Measurements from ENCODE around the gene SORBS1. TPM values are rescaled to one million over a fixed set of nuclear protein-coding genes. Genes with fewer than 3 reads are reported as not detected.
A peak's percentile ranks its signal among the peaks of the same experiment; 100 is the strongest.

SORBS1 gene
- total RNA-seq, 4 donors from 2014 or later: 21.5 to 65.8 (median 30.1) TPM

DNA sequence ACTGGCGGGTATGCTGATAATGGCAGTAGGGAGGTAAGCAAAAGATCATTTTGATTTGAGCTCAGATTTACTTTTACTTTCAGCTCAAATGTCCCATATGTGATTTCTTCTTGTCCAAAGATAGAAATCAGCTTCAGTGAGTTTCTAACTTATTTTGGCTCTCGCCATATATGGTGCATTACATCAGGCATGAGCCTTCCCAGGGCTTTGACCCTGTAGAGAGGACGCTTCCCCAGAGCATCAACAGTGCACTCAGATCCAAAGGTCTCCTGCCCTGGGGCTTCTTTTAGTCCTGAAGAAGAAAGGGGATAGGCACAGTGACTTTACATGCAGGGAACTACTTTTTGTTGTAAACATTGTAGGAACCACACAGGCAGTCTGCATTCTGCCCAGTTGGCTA is 141.8 kb downstream of the SORBS1 start:
- no peak for DNase-seq
- H3K36me3 ChIP-seq: no peaks in the 10 kb centered on the region
- no peaks in the 10 kb centered on the region for H3K9me3 ChIP-seq
- H3K27me3 ChIP-seq: no peaks in the 10 kb centered on the region
- WGBS, 2 donors: 82% methylated on average over 3 of the region's 3 CpGs
- H3K27ac ChIP-seq: no peak overlapping the region
- H3K4me1 ChIP-seq: peaks cover 0 to 7% of the 10 kb centered on the region in 2 donors
- H3K4me3 ChIP-seq (replicated peaks in 1 of 3): no peak overlapping the region
- intact Hi-C loops (cut with DNase I): no loop called here
- TF ChIP-seq, protein P1, sequence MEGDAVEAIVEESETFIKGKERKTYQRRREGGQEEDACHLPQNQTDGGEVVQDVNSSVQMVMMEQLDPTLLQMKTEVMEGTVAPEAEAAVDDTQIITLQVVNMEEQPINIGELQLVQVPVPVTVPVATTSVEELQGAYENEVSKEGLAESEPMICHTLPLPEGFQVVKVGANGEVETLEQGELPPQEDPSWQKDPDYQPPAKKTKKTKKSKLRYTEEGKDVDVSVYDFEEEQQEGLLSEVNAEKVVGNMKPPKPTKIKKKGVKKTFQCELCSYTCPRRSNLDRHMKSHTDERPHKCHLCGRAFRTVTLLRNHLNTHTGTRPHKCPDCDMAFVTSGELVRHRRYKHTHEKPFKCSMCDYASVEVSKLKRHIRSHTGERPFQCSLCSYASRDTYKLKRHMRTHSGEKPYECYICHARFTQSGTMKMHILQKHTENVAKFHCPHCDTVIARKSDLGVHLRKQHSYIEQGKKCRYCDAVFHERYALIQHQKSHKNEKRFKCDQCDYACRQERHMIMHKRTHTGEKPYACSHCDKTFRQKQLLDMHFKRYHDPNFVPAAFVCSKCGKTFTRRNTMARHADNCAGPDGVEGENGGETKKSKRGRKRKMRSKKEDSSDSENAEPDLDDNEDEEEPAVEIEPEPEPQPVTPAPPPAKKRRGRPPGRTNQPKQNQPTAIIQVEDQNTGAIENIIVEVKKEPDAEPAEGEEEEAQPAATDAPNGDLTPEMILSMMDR (IDR thresholded peaks at IDR 0.05): no peak
- no peak for TF ChIP-seq POLR2A (IDR thresholded peaks at IDR 0.05)

DNA sequence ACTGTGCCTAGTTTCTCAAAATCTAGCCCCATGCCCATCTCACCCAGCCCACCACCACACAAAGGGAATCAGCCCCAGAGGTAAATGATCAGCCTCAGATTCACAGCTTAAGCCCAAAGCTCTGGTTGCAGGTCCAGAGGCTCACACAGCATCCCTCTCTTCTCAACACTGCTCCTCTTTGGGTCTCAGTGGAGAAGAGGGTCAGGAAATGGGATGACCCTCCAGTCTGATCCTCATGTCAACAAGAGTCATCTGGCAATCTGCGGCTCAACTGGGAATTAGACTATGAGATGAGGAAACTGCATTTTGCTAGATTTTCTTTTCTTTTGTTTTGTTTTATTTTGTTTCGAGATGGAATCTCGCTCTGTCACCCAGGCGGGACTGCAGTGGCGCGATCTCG is 144.2 kb downstream of the SORBS1 start:
- DNase-seq: no peak
- peaks cover 0 to 7% of the 10 kb centered on the region in 2 donors for H3K4me1 ChIP-seq
- no peak overlapping the region for H3K27ac ChIP-seq
- H3K27me3 ChIP-seq: no peaks in the 10 kb centered on the region
- TF ChIP-seq POLR2A (IDR thresholded peaks at IDR 0.05): no peak
- TF ChIP-seq, protein P1 (IDR thresholded peaks at IDR 0.05): no peak
- no peak overlapping the region for H3K4me3 ChIP-seq (replicated peaks in 1 of 3)
- H3K36me3 ChIP-seq: no peaks in the 10 kb centered on the region
- WGBS, 2 donors: 81 to 90% methylated on average over 7 of the region's 7 CpGs
- intact Hi-C loops (cut with DNase I): no loop called here
- H3K9me3 ChIP-seq: no peaks in the 10 kb centered on the region

DNA sequence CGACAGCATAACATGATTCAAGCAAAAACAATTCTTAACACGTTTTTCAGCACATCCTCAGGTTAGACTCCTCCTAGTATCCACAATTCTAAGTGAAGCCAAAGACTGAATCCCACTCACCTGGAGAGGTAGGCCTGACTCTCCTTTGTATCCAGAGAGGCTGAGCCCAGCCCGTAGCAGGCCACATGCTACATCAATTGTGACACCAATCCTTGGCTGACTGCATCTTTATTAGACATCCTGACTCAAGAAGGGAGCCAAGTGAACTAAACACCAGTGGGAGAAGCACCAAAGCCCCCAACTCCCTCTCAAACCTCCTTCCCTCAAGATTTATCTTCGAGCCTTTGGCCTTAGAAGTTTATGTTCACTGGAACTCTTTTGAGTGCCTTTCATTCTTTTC is 144.9 kb downstream of the SORBS1 start:
- no peak overlapping the region for H3K27ac ChIP-seq
- peaks cover 0 to 7% of the 10 kb centered on the region in 2 donors for H3K4me1 ChIP-seq
- H3K4me3 ChIP-seq (replicated peaks in 1 of 3): no peak overlapping the region
- no peaks in the 10 kb centered on the region for H3K36me3 ChIP-seq
- no peak for TF ChIP-seq POLR2A (IDR thresholded peaks at IDR 0.05)
- TF ChIP-seq, protein P1 (IDR thresholded peaks at IDR 0.05): no peak
- WGBS, 2 donors: 80 to 82% methylated on average over 4 of the region's 4 CpGs
- no peaks in the 10 kb centered on the region for H3K27me3 ChIP-seq
- no peaks in the 10 kb centered on the region for H3K9me3 ChIP-seq
- intact Hi-C loops (cut with DNase I): no loop called here
- no peak for DNase-seq

DNA sequence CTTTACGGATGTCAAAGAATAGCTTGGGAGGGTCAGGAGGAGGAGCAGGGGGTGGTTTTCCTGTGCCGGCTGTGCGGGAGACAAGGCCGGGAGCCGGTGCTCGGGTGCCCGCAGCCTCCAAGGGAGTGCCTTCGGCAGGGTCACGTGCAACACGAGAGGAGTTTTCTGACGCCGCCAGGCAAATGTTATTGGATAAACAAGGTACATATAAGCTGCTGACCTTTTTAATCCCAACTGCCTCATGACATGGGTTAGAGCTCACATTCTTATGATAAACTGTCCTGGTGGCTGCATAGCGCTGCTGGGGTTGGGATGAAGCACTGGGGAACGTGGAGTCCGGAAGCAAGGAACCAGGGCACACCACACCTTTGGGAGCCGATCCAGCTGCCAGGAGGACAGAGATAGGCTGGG is 145.5 kb downstream of the SORBS1 start:
- Histone ChIP-seq H3K36me3 (no peaks in the 10 kb centered on the region), H3K4me1 (peaks cover 0 to 7% of the 10 kb centered on the region in 2 donors), H3K4me3 (replicated peaks in 1 of 3) (no peak overlapping the region), H3K27ac (no peak overlapping the region), H3K27me3 (no peaks in the 10 kb centered on the region), H3K9me3 (no peaks in the 10 kb centered on the region)
- WGBS, 2 donors: 78 to 94% methylated on average over 13 to 16 of the region's 16 CpGs
- intact Hi-C loops (cut with DNase I): no loop called here
- no peak for DNase-seq
- TF ChIP-seq, protein P1 (IDR thresholded peaks at IDR 0.05): no peak
- no peak for TF ChIP-seq POLR2A (IDR thresholded peaks at IDR 0.05)

DNA sequence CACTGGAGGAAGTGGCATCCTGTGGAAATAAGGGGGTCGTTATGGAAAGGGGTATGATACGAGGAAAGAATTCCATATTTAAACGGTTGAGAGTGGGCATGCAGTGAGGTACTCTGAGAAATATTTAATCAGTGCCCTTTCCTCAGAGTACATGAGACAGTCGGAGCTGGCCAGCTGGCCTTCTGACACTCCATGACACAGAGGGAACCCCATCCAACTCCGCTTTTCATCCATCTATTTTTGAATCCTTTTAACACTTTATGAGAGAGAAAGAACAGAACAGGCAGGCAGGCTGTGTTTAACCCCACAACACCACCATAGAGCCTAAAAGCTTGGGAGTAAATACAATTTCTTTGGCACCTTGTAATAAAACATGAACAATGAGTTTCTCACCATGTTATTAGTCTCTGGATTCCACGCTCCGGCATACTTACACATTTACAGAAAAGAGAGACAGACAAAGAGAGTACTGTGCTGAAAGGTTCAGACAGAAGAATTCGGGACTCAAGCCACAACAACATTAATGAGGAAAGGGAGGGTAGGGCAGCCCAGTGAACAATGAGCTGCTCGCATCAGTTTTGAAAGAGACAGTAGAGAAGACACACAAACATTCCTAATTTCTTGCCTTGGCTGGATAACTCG is 146.2 kb downstream of the SORBS1 start:
- no peaks in the 10 kb centered on the region for H3K27me3 ChIP-seq
- H3K4me1 ChIP-seq: peaks cover 0 to 7% of the 10 kb centered on the region in 2 donors
- H3K27ac ChIP-seq: peak overlapping the region in 1 of 3 donors; percentile 33
- no peaks in the 10 kb centered on the region for H3K36me3 ChIP-seq
- H3K9me3 ChIP-seq: no peaks in the 10 kb centered on the region
- no peak for DNase-seq
- 67 to 76% methylated on average over 10 of the region's 10 CpGs for WGBS, 2 donors
- intact Hi-C loops (cut with DNase I): no loop called here
- H3K4me3 ChIP-seq (replicated peaks in 1 of 3): no peak overlapping the region
- TF ChIP-seq POLR2A (IDR thresholded peaks at IDR 0.05): no peak
- TF ChIP-seq, protein P1 (IDR thresholded peaks at IDR 0.05): no peak
